ENCODE data around the gene TMEM209. TPM values are rescaled to one million over a fixed set of nuclear protein-coding genes. Genes with fewer than 3 reads are reported as not detected.

Gene TMEM209
- total and polyA plus RNA-seq, 2 experiments from 2014 or later = 11.7 to 18.3 TPM

DNA sequence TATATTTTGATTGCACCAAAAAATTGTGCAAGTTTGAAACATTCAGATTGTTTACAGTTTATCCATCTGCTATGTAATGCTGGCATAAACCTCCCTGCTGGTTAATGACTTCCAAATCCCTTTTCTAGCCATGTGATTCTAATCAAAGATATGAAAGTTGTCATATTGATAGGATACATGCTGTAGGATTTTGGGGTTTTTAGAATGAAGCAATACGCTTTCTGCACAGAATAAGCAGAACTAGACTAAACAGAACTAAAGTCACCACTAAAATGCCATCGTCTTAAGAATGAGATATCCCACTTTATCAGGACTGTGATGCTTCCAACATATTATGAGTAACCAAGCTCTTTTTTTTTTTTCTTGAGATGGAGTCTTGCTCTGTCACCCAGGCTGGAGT lies 3.3 kb upstream of the TMEM209 start:
- peaks cover 12% of the 10 kb centered on the region for H3K79me2 ChIP-seq (ENCODE audit: insufficient read depth)
- no peaks in the 10 kb centered on the region for H3K9me3 ChIP-seq (ENCODE audit: low read depth)
- no peak for DNase-seq
- peak overlapping the region; percentile 77 for H3K27ac ChIP-seq
- TF ChIP-seq EZH2phosphoT487 (IDR thresholded peaks at IDR 0.05; ENCODE audit: insufficient read depth, low read depth) (no peak), EZH2 (IDR thresholded peaks at IDR 0.05; ENCODE audit: insufficient read depth, poor library complexity, severe bottlenecking) (no peak)
- no peaks in the 10 kb centered on the region; the same call in 1 of the 2 replicates for H3K36me3 ChIP-seq (ENCODE audit: low read depth)
- H3K4me3 ChIP-seq = no peak overlapping the region
- H3K27me3 ChIP-seq (replicated peaks; ENCODE audit: insufficient read depth) = no peaks in the 10 kb centered on the region
- H3K9me2 ChIP-seq (ENCODE audit: insufficient read depth) = no peaks in the 10 kb centered on the region
- H2AFZ ChIP-seq = no peak overlapping the region
- peaks cover 28% of the 10 kb centered on the region for H3F3A ChIP-seq (ENCODE audit: insufficient read depth)
- 50 to 56% methylated on average over 2 of the region's 2 CpGs for WGBS, 2 experiments (ENCODE audit: low coverage in 1 of 2, low lambda C conversion rate in 2 of 2, missing lambda C conversion rate in 2 of 2)
- no peak overlapping the region for H3K4me2 ChIP-seq (ENCODE audit: unreplicated experiment)
- in situ Hi-C loops (cut with MboI) = no loop called here
- peaks cover 38% of the 10 kb centered on the region for H3K4me1 ChIP-seq (ENCODE audit: insufficient read depth)
- H4K20me1 ChIP-seq (ENCODE audit: insufficient read depth) = no peaks in the 10 kb centered on the region
- H3K9ac ChIP-seq = no peak overlapping the region

DNA sequence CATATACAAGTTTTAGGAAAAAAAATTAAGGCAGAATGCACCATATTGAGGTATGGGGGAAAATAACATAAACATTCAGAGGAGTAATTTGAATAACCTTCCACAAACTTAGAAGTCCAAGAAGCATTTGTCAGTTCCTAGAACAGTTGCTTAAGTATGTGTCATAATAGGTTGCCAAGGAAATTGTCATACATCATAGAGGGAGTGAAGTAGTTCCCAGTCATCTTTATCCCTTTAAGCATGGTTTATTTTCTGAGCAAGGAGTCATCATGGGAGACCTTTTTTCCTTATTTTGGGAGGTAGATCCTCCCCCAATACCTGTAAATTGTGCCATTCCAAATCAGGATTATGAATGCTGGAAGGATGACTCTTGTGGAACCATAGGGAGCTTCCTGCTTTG lies 2.4 kb upstream of the TMEM209 start, which contains the start of gene SSMEM1:
Gene SSMEM1, plus strand, starts transcription at position 219 of the 400 bp plus-strand sequence. Its CDS starts 51 bp downstream, at position 270.
- TF ChIP-seq EZH2phosphoT487 (IDR thresholded peaks at IDR 0.05; ENCODE audit: insufficient read depth, low read depth) = no peak
- no peak for TF ChIP-seq EZH2 (IDR thresholded peaks at IDR 0.05; ENCODE audit: insufficient read depth, poor library complexity, severe bottlenecking)
- Histone ChIP-seq H3K4me2 (ENCODE audit: unreplicated experiment) (no peak within 1 kb of the TSS), H3K9me2 (ENCODE audit: insufficient read depth) (no peaks in the 10 kb centered on the region), H3K27me3 (replicated peaks; ENCODE audit: insufficient read depth) (no peaks in the 10 kb centered on the region), H3K36me3 (ENCODE audit: low read depth) (peaks cover 5% of the 10 kb centered on the region; the same call in 1 of the 2 replicates), H3K9me3 (ENCODE audit: low read depth) (no peaks in the 10 kb centered on the region), H2AFZ (peak within 1 kb of the TSS; percentile 67), H4K20me1 (ENCODE audit: insufficient read depth) (no peaks in the 10 kb centered on the region), H3K9ac (peak within 1 kb of the TSS; percentile 12), H3K27ac (peak within 1 kb of the TSS; percentile 77), H3F3A (ENCODE audit: insufficient read depth) (peaks cover 28% of the 10 kb centered on the region), H3K4me1 (ENCODE audit: insufficient read depth) (peaks cover 38% of the 10 kb centered on the region), H3K79me2 (ENCODE audit: insufficient read depth) (peaks cover 12% of the 10 kb centered on the region), H3K4me3 (no peak within 1 kb of the TSS)
- in situ Hi-C loops (cut with MboI) = no loop called here
- peak; percentile 92 for DNase-seq

GRCh38 chr7:130207033-130207432 lies 1.8 kb upstream of the TMEM209 start:
- Histone ChIP-seq H3K9me2 (ENCODE audit: insufficient read depth) (no peaks in the 10 kb centered on the region), H3K4me3 (no peak overlapping the region), H3K79me2 (ENCODE audit: insufficient read depth) (peaks cover 12% of the 10 kb centered on the region), H3K36me3 (ENCODE audit: low read depth) (peaks cover 6% of the 10 kb centered on the region; the same call in 1 of the 2 replicates), H3K4me1 (ENCODE audit: insufficient read depth) (peaks cover 38% of the 10 kb centered on the region), H3F3A (ENCODE audit: insufficient read depth) (peaks cover 28% of the 10 kb centered on the region), H3K4me2 (ENCODE audit: unreplicated experiment) (no peak overlapping the region), H4K20me1 (ENCODE audit: insufficient read depth) (no peaks in the 10 kb centered on the region), H2AFZ (peak overlapping the region; percentile 59), H3K9ac (peak overlapping the region; percentile 12; the same call in 1 of the 2 replicates), H3K9me3 (ENCODE audit: low read depth) (no peaks in the 10 kb centered on the region), H3K27ac (peak overlapping the region; percentile 77), H3K27me3 (replicated peaks; ENCODE audit: insufficient read depth) (no peaks in the 10 kb centered on the region)
- WGBS, 2 experiments (ENCODE audit: low coverage in 1 of 2, low lambda C conversion rate in 2 of 2, missing lambda C conversion rate in 2 of 2) = 50 to 59% methylated on average over 5 of the region's 5 CpGs
- peak; percentile 28 for DNase-seq
- no peak for TF ChIP-seq EZH2phosphoT487 (IDR thresholded peaks at IDR 0.05; ENCODE audit: insufficient read depth, low read depth)
- no peak for TF ChIP-seq EZH2 (IDR thresholded peaks at IDR 0.05; ENCODE audit: insufficient read depth, poor library complexity, severe bottlenecking)
- in situ Hi-C loops (cut with MboI) = no loop called here

- Histone ChIP-seq H3F3A (ENCODE audit: insufficient read depth) (no peaks in the 10 kb centered on the region; the same call in 1 of the 2 replicates), H2AFZ (no peak overlapping the region), H3K9me3 (ENCODE audit: low read depth) (no peaks in the 10 kb centered on the region), H3K27ac (no peak overlapping the region), H4K20me1 (ENCODE audit: insufficient read depth) (no peaks in the 10 kb centered on the region), H3K9me2 (ENCODE audit: insufficient read depth) (no peaks in the 10 kb centered on the region), H3K27me3 (replicated peaks; ENCODE audit: insufficient read depth) (no peaks in the 10 kb centered on the region), H3K4me1 (ENCODE audit: insufficient read depth) (peaks cover 10% of the 10 kb centered on the region; the same call in 1 of the 2 replicates), H3K9ac (no peak overlapping the region), H3K4me3 (no peak overlapping the region), H3K4me2 (ENCODE audit: unreplicated experiment) (no peak overlapping the region), H3K36me3 (ENCODE audit: low read depth) (peaks cover 34% of the 10 kb centered on the region; the same call in 1 of the 2 replicates), H3K79me2 (ENCODE audit: insufficient read depth) (peaks cover 16% of the 10 kb centered on the region)
- WGBS, 2 experiments (ENCODE audit: low coverage in 1 of 2, low lambda C conversion rate in 2 of 2, missing lambda C conversion rate in 2 of 2) = 88 to 89% methylated on average over 7 of the region's 7 CpGs
- DNase-seq = no peak
- TF ChIP-seq EZH2 (IDR thresholded peaks at IDR 0.05; ENCODE audit: insufficient read depth, poor library complexity, severe bottlenecking) (no peak), EZH2phosphoT487 (IDR thresholded peaks at IDR 0.05; ENCODE audit: insufficient read depth, low read depth) (no peak)
- in situ Hi-C loops (cut with MboI) = no loop called here
Observed at GRCh38 chr7:130201796-130202195, 3.4 kb downstream of the TMEM209 start.
